KG1 (cell line): ENCODE results near the gene TBX18.

Experiments
- DNase-seq: peaks from one replicate; lab custom pipeline; 2025; lab: John Stamatoyannopoulos, UW

Gene TBX18

GRCh38 chr6:84764332-84765049 lies at the start of gene TBX18:
Gene TBX18 (minus strand): TSS chr6:84764598. CDS start chr6:84764181, 417 bp downstream.
- DNase-seq, result no peak

GRCh38 chr6:84811351-84811750 lies 47.0 kb upstream of the TBX18 start:
- no peak for DNase-seq

- DNase-seq, result no peak
Observed at GRCh38 chr6:84809455-84809854, 45.1 kb upstream of the TBX18 start.

GRCh38 chr6:84808491-84809061 lies 44.2 kb upstream of the TBX18 start:
- no peak for DNase-seq

- no peak for DNase-seq
Observed at GRCh38 chr6:84805145-84805544, 40.7 kb upstream of the TBX18 start.

- no peak for DNase-seq
Observed at GRCh38 chr6:84804720-84805119, 40.3 kb upstream of the TBX18 start.

GRCh38 chr6:84801250-84801649 lies 36.9 kb upstream of the TBX18 start:
- DNase-seq, result no peak

GRCh38 chr6:84798257-84798656 lies 33.9 kb upstream of the TBX18 start:
- DNase-seq, result no peak

GRCh38 chr6:84796343-84796742 lies 31.9 kb upstream of the TBX18 start:
- no peak for DNase-seq

- no peak for DNase-seq
Observed at GRCh38 chr6:84791927-84792326, 27.5 kb upstream of the TBX18 start.

- DNase-seq, result no peak
Observed at GRCh38 chr6:84791233-84791632, 26.8 kb upstream of the TBX18 start.

GRCh38 chr6:84789170-84789569 lies 24.8 kb upstream of the TBX18 start:
- no peak for DNase-seq

- no peak for DNase-seq
Observed at GRCh38 chr6:84788689-84789088, 24.3 kb upstream of the TBX18 start.

GRCh38 chr6:84785671-84786070 lies 21.3 kb upstream of the TBX18 start:
- no peak for DNase-seq

- no peak for DNase-seq
Observed at GRCh38 chr6:84779917-84780316, 15.5 kb upstream of the TBX18 start.

- no peak for DNase-seq
Observed at GRCh38 chr6:84779380-84779779, 15.0 kb upstream of the TBX18 start.

GRCh38 chr6:84777888-84778287 lies 13.5 kb upstream of the TBX18 start:
- DNase-seq, result no peak

GRCh38 chr6:84776392-84776791 lies 12.0 kb upstream of the TBX18 start:
- no peak for DNase-seq

GRCh38 chr6:84775751-84776150 lies 11.4 kb upstream of the TBX18 start:
- no peak for DNase-seq

- DNase-seq, result no peak
Observed at GRCh38 chr6:84774985-84775284, 10.5 kb upstream of the TBX18 start.

- DNase-seq, result no peak
Observed at GRCh38 chr6:84774157-84774984, 10.0 kb upstream of the TBX18 start.

GRCh38 chr6:84773431-84774156 lies 9.2 kb upstream of the TBX18 start:
- DNase-seq, result no peak

GRCh38 chr6:84773133-84773430 lies 8.7 kb upstream of the TBX18 start:
- no peak for DNase-seq
